ENCODE results near the gene RSPH1.

DNA sequence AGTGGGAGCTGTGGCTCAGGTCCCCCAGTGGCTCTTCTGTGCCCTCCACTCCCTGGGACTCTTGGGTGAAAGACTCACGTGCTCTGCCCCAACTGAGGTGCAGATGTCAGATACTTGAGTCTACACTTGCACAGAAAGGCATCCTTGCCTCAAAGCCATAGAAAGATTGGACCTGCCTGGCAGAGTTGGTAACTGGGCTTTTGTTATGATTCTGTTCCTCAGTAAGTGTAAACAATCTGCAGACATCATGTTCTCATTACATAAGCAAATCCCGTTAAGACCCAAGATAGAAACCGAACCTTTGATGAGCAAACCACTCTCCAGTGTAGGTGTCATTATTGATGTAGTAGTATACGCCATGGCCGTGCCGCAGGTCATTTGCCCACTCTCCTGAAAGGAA lies 10.0 kb downstream of the RSPH1 start:
- no peak for TF ChIP-seq YY1 (IDR thresholded peaks at IDR 0.05; ENCODE audit: low read depth)
- TF ChIP-seq EP300 (IDR thresholded peaks at IDR 0.05; ENCODE audit: borderline replicate concordance): no peak
- TF ChIP-seq, protein P1, sequence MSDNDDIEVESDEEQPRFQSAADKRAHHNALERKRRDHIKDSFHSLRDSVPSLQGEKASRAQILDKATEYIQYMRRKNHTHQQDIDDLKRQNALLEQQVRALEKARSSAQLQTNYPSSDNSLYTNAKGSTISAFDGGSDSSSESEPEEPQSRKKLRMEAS (IDR thresholded peaks at IDR 0.05): no peak
- TF ChIP-seq, protein P2, sequence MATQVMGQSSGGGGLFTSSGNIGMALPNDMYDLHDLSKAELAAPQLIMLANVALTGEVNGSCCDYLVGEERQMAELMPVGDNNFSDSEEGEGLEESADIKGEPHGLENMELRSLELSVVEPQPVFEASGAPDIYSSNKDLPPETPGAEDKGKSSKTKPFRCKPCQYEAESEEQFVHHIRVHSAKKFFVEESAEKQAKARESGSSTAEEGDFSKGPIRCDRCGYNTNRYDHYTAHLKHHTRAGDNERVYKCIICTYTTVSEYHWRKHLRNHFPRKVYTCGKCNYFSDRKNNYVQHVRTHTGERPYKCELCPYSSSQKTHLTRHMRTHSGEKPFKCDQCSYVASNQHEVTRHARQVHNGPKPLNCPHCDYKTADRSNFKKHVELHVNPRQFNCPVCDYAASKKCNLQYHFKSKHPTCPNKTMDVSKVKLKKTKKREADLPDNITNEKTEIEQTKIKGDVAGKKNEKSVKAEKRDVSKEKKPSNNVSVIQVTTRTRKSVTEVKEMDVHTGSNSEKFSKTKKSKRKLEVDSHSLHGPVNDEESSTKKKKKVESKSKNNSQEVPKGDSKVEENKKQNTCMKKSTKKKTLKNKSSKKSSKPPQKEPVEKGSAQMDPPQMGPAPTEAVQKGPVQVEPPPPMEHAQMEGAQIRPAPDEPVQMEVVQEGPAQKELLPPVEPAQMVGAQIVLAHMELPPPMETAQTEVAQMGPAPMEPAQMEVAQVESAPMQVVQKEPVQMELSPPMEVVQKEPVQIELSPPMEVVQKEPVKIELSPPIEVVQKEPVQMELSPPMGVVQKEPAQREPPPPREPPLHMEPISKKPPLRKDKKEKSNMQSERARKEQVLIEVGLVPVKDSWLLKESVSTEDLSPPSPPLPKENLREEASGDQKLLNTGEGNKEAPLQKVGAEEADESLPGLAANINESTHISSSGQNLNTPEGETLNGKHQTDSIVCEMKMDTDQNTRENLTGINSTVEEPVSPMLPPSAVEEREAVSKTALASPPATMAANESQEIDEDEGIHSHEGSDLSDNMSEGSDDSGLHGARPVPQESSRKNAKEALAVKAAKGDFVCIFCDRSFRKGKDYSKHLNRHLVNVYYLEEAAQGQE (IDR thresholded peaks at IDR 0.05; ENCODE audit: low read depth): no peak
